Neural cell (in vitro differentiated cells): ENCODE data around the gene COQ9. TPM values are rescaled to one million over a fixed set of nuclear protein-coding genes. Genes with fewer than 3 reads are reported as not detected.

Source experiments
- H2AFZ ChIP-seq: fragments of 200-600, 300-800 bp; sonication (generic), shearing (Covaris generic); 2 replicates; pipeline ENCODE4 v1.6.0; 2014; ENCODE audit warnings: low read depth, mild to moderate bottlenecking, antibody characterized with exemption, low read length, moderate library complexity
- H3F3A ChIP-seq: fragments of 200-600 bp; shearing (Covaris generic); 2 replicates; pipeline ENCODE4 v1.6.1; 2016; ENCODE audit warnings: mild to moderate bottlenecking, moderate library complexity, mixed read lengths, antibody characterized with exemption, low read length; ENCODE audit not compliant: insufficient read depth, poor library complexity, severe bottlenecking
- H3K27ac ChIP-seq: fragments of 200-600, 300-800 bp; sonication (generic), shearing (Covaris generic); 2 replicates; pipeline ENCODE4 v1.5.1; 2014; ENCODE audit warnings: mild to moderate bottlenecking, low read length, moderate library complexity
- H3K27me3 ChIP-seq: fragments of 300-800, 200-600 bp; sonication (generic), shearing (Covaris generic); 2 replicates; pipeline ENCODE4 v1.6.0; 2014; ENCODE audit warnings: mild to moderate bottlenecking, low read depth, low read length, moderate library complexity; ENCODE audit not compliant: insufficient read depth
- H3K36me3 ChIP-seq: fragments of 300-800, 200-600 bp; sonication (generic), shearing (Covaris generic); 2 replicates; pipeline ENCODE4 v1.5.1; 2014; ENCODE audit warnings: mild to moderate bottlenecking, antibody characterized with exemption, low read length, moderate library complexity; ENCODE audit not compliant: insufficient read depth
- H3K4me2 ChIP-seq: fragments of 300-800, 200-600 bp; sonication (generic), shearing (Covaris generic); 2 replicates; pipeline ENCODE4 v1.6.0; 2014; ENCODE audit warnings: mild to moderate bottlenecking, low read length
- H3K4me3 ChIP-seq: fragments of 300-800, 200-600 bp; sonication (generic), shearing (Covaris generic); 2 replicates; pipeline ENCODE4 v1.5.1; 2014; ENCODE audit warnings: mild to moderate bottlenecking, low read length, moderate library complexity
- H3K79me2 ChIP-seq: fragments of 200-600 bp; shearing (Covaris generic); replicated peaks from 2 replicates; pipeline ENCODE4 v1.6.0; 2014; ENCODE audit warnings: mild to moderate bottlenecking, low read length, moderate library complexity; ENCODE audit not compliant: insufficient read depth
- H3K9ac ChIP-seq: fragments of 300-800, 200-600 bp; sonication (generic), shearing (Covaris generic); 2 replicates; pipeline ENCODE4 v1.6.1; 2016; ENCODE audit warnings: mild to moderate bottlenecking, low read length, mixed read lengths
- H3K9me2 ChIP-seq: fragments of 200-600 bp; shearing (Covaris generic); 2 replicates; pipeline ENCODE4 v1.6.1; 2016; ENCODE audit warnings: mild to moderate bottlenecking, low read length, mixed read lengths; ENCODE audit not compliant: insufficient read depth
- H3K9me3 ChIP-seq: fragments of 200-600, 300-800 bp; sonication (generic), shearing (Covaris generic); 2 replicates; pipeline ENCODE4 v1.6.1; 2016; ENCODE audit warnings: mild to moderate bottlenecking, mixed run types, low read length, moderate library complexity, mixed read lengths
- H4K20me1 ChIP-seq: fragments of 200-600 bp; shearing (Covaris generic); 2 replicates; pipeline ENCODE4 v1.6.1; 2016; ENCODE audit warnings: mild to moderate bottlenecking, mixed run types; ENCODE audit not compliant: insufficient read depth
- CTCF ChIP-seq: fragments of 450-650 bp; IDR thresholded peaks from 2 replicates; pipeline ENCODE4 v1.5.1; 2014; ENCODE audit warnings: antibody characterized with exemption, mild to moderate bottlenecking, moderate library complexity; ENCODE audit not compliant: poor library complexity, severe bottlenecking
- EP300 ChIP-seq: fragments of 450-650 bp; conservative IDR thresholded peaks from 2 replicates; pipeline ENCODE4 v1.6.1; 2014; ENCODE audit warnings: antibody characterized with exemption, mild to moderate bottlenecking, moderate library complexity; ENCODE audit not compliant: poor library complexity, severe bottlenecking
- EZH2 ChIP-seq: fragments of 200-600, 300-800 bp; shearing (Covaris generic), sonication (generic); IDR thresholded peaks from 2 replicates; pipeline ENCODE4 v1.6.1; 2014; ENCODE audit warnings: antibody characterized with exemption, low read length, borderline replicate concordance, mild to moderate bottlenecking; ENCODE audit not compliant: insufficient read depth, poor library complexity, severe bottlenecking
- MXI1 ChIP-seq: fragments of 450-650 bp; conservative IDR thresholded peaks from 2 replicates; pipeline ENCODE4 v1.6.1; 2014; ENCODE audit warnings: antibody characterized with exemption, mild to moderate bottlenecking; ENCODE audit not compliant: poor library complexity, severe bottlenecking
- POLR2AphosphoS5 ChIP-seq: IDR thresholded peaks from 2 replicates; pipeline ENCODE4 v1.6.1; 2012
- RAD21 ChIP-seq: fragments of 450-650 bp; conservative IDR thresholded peaks from 2 replicates; pipeline ENCODE4 v1.6.1; 2014; ENCODE audit warnings: antibody characterized with exemption, mild to moderate bottlenecking, moderate library complexity
- REST ChIP-seq: IDR thresholded peaks from 2 replicates; pipeline ENCODE4 v1.6.1; 2012; ENCODE audit warnings: borderline replicate concordance
- SMC3 ChIP-seq: fragments of 450-650 bp; conservative IDR thresholded peaks from 2 replicates; pipeline ENCODE4 v1.6.1; 2014; ENCODE audit warnings: antibody characterized with exemption, mild to moderate bottlenecking, moderate library complexity; ENCODE audit not compliant: poor library complexity
- TAF1 ChIP-seq: IDR thresholded peaks from 2 replicates; pipeline ENCODE4 v1.6.1; 2012; ENCODE audit warnings: low read depth
- polyA plus RNA-seq: library from polyadenylated mRNA; depleted of rRNA; stranded (reverse); fragments of >200 nt; gene quantifications from 2 replicates; pipeline ENCODE4 v1.2.3, GENCODE V29; 2014

COQ9 gene
- polyA plus RNA-seq, 1 donor from 2014 or later, result 78.7 TPM

GRCh38 chr16:57424583-57424982, 22.7 kb upstream of the COQ9 start:
- Histone ChIP-seq H3K9me2 (no peaks in the 10 kb centered on the region), H3K4me2 (no peak overlapping the region), H3K4me3 (no peak overlapping the region), H2AFZ (no peak overlapping the region), H3K9me3 (no peaks in the 10 kb centered on the region), H3K36me3 (no peaks in the 10 kb centered on the region), H3K27ac (no peak overlapping the region), H3K27me3 (no peaks in the 10 kb centered on the region), H3K9ac (no peak overlapping the region), H4K20me1 (no peaks in the 10 kb centered on the region), H3F3A (no peaks in the 10 kb centered on the region), H3K79me2 (no peaks in the 10 kb centered on the region)
- no peak for TF ChIP-seq SMC3
- TF ChIP-seq MXI1, result no peak
- TF ChIP-seq EP300, result no peak
- no peak for TF ChIP-seq RAD21
- TF ChIP-seq CTCF, result no peak
- TF ChIP-seq POLR2AphosphoS5, result no peak
- TF ChIP-seq EZH2, result no peak
- TF ChIP-seq REST, result no peak
- TF ChIP-seq TAF1, result no peak

DNA sequence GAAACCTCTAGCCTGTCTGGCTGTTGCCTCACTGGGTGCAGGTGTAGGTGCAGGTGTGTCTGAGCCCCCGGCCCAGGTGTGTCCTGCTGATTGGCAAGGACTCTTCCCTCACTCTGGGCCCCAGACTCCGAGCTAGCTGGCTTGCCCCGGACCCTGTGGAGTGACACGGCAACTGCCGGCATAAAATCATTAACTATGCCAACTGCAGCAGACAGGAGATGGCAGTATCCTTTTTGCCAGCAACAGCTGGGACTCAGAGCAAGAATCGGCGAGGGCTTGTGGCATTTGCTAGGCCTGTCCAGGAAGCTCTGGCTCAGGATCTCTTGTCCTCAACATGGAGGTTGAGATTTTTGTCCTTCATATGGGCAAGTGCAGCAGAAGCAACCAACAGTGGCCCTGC, 20.9 kb upstream of the COQ9 start:
- Histone ChIP-seq H3K79me2 (no peaks in the 10 kb centered on the region), H3K4me3 (no peak overlapping the region), H3K9me2 (no peaks in the 10 kb centered on the region), H3K4me2 (no peak overlapping the region), H3K27ac (no peak overlapping the region), H3K27me3 (no peaks in the 10 kb centered on the region), H3F3A (no peaks in the 10 kb centered on the region), H2AFZ (no peak overlapping the region), H4K20me1 (no peaks in the 10 kb centered on the region), H3K36me3 (no peaks in the 10 kb centered on the region), H3K9me3 (no peaks in the 10 kb centered on the region), H3K9ac (no peak overlapping the region)
- TF ChIP-seq POLR2AphosphoS5, result no peak
- no peak for TF ChIP-seq SMC3
- TF ChIP-seq RAD21, result no peak
- TF ChIP-seq TAF1, result no peak
- TF ChIP-seq REST, result no peak
- no peak for TF ChIP-seq MXI1
- TF ChIP-seq CTCF, result no peak
- TF ChIP-seq EZH2, result no peak
- no peak for TF ChIP-seq EP300
